HepG2 (cell line): ENCODE results near the gene CHRM5.

Source experiments
- EZH2 ChIP-seq: conservative IDR thresholded peaks from 2 replicates; pipeline ENCODE4 v1.6.1; 2012; ENCODE audit warnings: mild to moderate bottlenecking, low read depth, low read length, moderate library complexity
- FOXK1 ChIP-seq: sonication (generic); formaldehyde crosslinking; IDR thresholded peaks from 2 replicates; pipeline ENCODE4 v1.4.0; 2020; ENCODE audit warnings: low read depth, missing genetic modification reagents, borderline replicate concordance
- ZNF678 ChIP-seq: sonication (generic); formaldehyde crosslinking; IDR thresholded peaks from 2 replicates; pipeline ENCODE4 v1.4.0; 2020; ENCODE audit warnings: mild to moderate bottlenecking, missing genetic modification reagents
- TF ChIP-seq, protein P1 (sequence below): sonication (generic); formaldehyde crosslinking; IDR thresholded peaks from 2 replicates; pipeline ENCODE4 v1.5.0; 2020; ENCODE audit warnings: mild to moderate bottlenecking, missing genetic modification reagents, moderate library complexity

DNA sequence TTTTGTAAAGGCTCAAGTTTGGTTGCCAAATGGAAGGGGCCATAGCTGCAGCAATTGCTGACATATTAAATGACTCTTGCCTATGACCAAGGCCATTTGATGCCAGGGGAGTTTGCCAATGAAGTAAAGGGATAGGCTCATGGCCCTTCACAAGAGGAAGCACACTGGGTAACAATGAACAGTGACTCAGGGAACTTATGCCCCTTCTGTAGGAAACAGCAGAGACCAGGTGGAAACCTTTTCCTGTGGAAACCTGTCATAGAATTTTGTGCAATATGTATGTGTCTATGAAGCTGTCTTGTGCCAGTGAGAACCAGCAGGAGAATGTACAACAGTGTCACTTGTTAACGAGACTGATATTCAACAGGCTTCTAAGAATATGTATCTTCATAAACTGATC, 96.1 kb downstream of the CHRM5 start:
- TF ChIP-seq EZH2: no peak
- TF ChIP-seq, protein P1, sequence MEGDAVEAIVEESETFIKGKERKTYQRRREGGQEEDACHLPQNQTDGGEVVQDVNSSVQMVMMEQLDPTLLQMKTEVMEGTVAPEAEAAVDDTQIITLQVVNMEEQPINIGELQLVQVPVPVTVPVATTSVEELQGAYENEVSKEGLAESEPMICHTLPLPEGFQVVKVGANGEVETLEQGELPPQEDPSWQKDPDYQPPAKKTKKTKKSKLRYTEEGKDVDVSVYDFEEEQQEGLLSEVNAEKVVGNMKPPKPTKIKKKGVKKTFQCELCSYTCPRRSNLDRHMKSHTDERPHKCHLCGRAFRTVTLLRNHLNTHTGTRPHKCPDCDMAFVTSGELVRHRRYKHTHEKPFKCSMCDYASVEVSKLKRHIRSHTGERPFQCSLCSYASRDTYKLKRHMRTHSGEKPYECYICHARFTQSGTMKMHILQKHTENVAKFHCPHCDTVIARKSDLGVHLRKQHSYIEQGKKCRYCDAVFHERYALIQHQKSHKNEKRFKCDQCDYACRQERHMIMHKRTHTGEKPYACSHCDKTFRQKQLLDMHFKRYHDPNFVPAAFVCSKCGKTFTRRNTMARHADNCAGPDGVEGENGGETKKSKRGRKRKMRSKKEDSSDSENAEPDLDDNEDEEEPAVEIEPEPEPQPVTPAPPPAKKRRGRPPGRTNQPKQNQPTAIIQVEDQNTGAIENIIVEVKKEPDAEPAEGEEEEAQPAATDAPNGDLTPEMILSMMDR (CRISPR knock-in tag): no peak
- TF ChIP-seq FOXK1: no peak
- TF ChIP-seq ZNF678 (CRISPR knock-in tag): no peak
